Thoracic aorta endothelial cell (primary cell): ENCODE measurements around the gene ISYNA1. TPM values are rescaled to one million over a fixed set of nuclear protein-coding genes. Genes with fewer than 3 reads are reported as not detected.

Experiments used
- small RNA-seq: library from RNA; depleted of rRNA; stranded (forward); fragments of <200 nt; gene quantifications from one replicate; pipeline ENCODE3, GENCODE V24; 2012
- total RNA-seq: library from RNA; depleted of rRNA; stranded (reverse); fragments of >200 nt; gene quantifications from 2 replicates; pipeline ENCODE4 v1.2.3, GENCODE V29; 2012

The ISYNA1 gene
- 24.1 and 24.6 TPM in 2 replicates for total RNA-seq

GRCh38 chr19:18437491-18438330, at the start of gene ISYNA1:
ISYNA1 (minus strand) TSS chr19:18438133; CDS start chr19:18437979, 154 bp downstream.

GRCh38 chr19:18419195-18419698, 18.7 kb downstream of the ISYNA1 start, which contains the start of gene SSBP4:
SSBP4 (plus strand) TSS chr19:18419398; CDS start chr19:18419649, 251 bp downstream.

GRCh38 chr19:18397242-18398202, 40.4 kb downstream of the ISYNA1 start, which contains the start of gene LRRC25:
LRRC25 (minus strand) TSS chr19:18397622; CDS start chr19:18396963, 659 bp downstream.

GRCh38 chr19:18385675-18386542, 52.0 kb downstream of the ISYNA1 start, which contains the start of gene GDF15:
GDF15 (plus strand) TSS chr19:18386158; CDS start chr19:18386190, 32 bp downstream.

Small RNAs within 50 kb of the gene (small RNA-seq; reads per million reads assigned to genes)
- gene MIR3189 = 3.9 reads per million, percentile 74 among the genes with 10 or more reads in this experiment

Other genes with a start within 250 kb of the ISYNA1 start
- gene MPV17L2, start 244.9 kb downstream of the ISYNA1 start, total RNA-seq = 11.0 and 11.7 TPM in 2 replicates
- 0.27 and 0.65 TPM in 2 replicates for gene RAB3A, start 234.1 kb downstream of the ISYNA1 start, total RNA-seq
- gene PDE4C, start 211.7 kb downstream of the ISYNA1 start, total RNA-seq = 0.13 and 0.57 TPM in 2 replicates
- 0.22 and 0.40 TPM in 2 replicates for gene IQCN, start 163.7 kb downstream of the ISYNA1 start, total RNA-seq
- gene JUND, start 156.5 kb downstream of the ISYNA1 start, total RNA-seq = 43.2 and 44.9 TPM in 2 replicates
- 115 and 138 TPM in 2 replicates for gene LSM4, start 115.1 kb downstream of the ISYNA1 start, total RNA-seq
- 18.5 and 22.5 TPM in 2 replicates for gene PGPEP1, start 97.5 kb downstream of the ISYNA1 start, total RNA-seq
- 103 and 114 TPM in 2 replicates for gene GDF15, start 52.0 kb downstream of the ISYNA1 start, total RNA-seq
- not detected in 2 replicates for gene LRRC25, start 40.5 kb downstream of the ISYNA1 start, total RNA-seq
- gene SSBP4, start 18.7 kb downstream of the ISYNA1 start, total RNA-seq = 82.0 and 110 TPM in 2 replicates
- gene ELL, start 83.9 kb upstream of the ISYNA1 start, total RNA-seq = 10.6 and 16.2 TPM in 2 replicates
- gene FKBP8, start 105.4 kb upstream of the ISYNA1 start, total RNA-seq = 115 and 131 TPM in 2 replicates
- 88.6 and 99.8 TPM in 2 replicates for gene KXD1, start 119.7 kb upstream of the ISYNA1 start, total RNA-seq
- 567 and 715 TPM in 2 replicates for gene UBA52, start 133.7 kb upstream of the ISYNA1 start, total RNA-seq
- gene REX1BD, start 150.7 kb upstream of the ISYNA1 start, total RNA-seq = 43.6 and 49.3 TPM in 2 replicates
- gene CRLF1, start 168.7 kb upstream of the ISYNA1 start, total RNA-seq = 0.07 TPM in 1 of 2 replicates, not detected in the other
- gene TMEM59L, start 174.7 kb upstream of the ISYNA1 start, total RNA-seq = 0.13 and 0.14 TPM in 2 replicates
- 3.5 and 4.5 TPM in 2 replicates for gene KLHL26, start 198.9 kb upstream of the ISYNA1 start, total RNA-seq
- gene CRTC1, start 245.5 kb upstream of the ISYNA1 start, total RNA-seq = 1.2 and 1.9 TPM in 2 replicates